ENCODE data around the gene TNFAIP8L3.

- no peak for TF ChIP-seq CUX1 (CRISPR knock-in tag; IDR thresholded peaks at IDR 0.05)
- TF ChIP-seq, protein P1, sequence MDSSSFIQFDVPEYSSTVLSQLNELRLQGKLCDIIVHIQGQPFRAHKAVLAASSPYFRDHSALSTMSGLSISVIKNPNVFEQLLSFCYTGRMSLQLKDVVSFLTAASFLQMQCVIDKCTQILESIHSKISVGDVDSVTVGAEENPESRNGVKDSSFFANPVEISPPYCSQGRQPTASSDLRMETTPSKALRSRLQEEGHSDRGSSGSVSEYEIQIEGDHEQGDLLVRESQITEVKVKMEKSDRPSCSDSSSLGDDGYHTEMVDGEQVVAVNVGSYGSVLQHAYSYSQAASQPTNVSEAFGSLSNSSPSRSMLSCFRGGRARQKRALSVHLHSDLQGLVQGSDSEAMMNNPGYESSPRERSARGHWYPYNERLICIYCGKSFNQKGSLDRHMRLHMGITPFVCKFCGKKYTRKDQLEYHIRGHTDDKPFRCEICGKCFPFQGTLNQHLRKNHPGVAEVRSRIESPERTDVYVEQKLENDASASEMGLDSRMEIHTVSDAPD (CRISPR knock-in tag; IDR thresholded peaks at IDR 0.05): no peak
- TF ChIP-seq CHD4 (IDR thresholded peaks at IDR 0.05; ENCODE audit: insufficient read depth, insufficient replicate concordance, low read depth, low read length, poor library complexity, severe bottlenecking): no peak
- no peak for TF ChIP-seq PATZ1 (CRISPR knock-in tag; IDR thresholded peaks at IDR 0.05; ENCODE audit: borderline replicate concordance)
- no peak for TF ChIP-seq MYNN (IDR thresholded peaks at IDR 0.05)
- TF ChIP-seq MYNN (CRISPR knock-in tag; IDR thresholded peaks at IDR 0.05): no peak
- TF ChIP-seq FOXK1 (CRISPR knock-in tag; IDR thresholded peaks at IDR 0.05; ENCODE audit: borderline replicate concordance): no peak
- no peak for TF ChIP-seq CHD1 (IDR thresholded peaks at IDR 0.05; ENCODE audit: low read length)
Measured at GRCh38 chr15:51108933-51109550, 14.3 kb upstream of the TNFAIP8L3 start.

All from K562 (cell line).